ENCODE results near the gene ITPR2.
"Not testable (repeated sequence)": the region's sequence is repeated elsewhere in the genome, so short reads cannot be mapped to it uniquely, and the experiment has no call there.

Gene ITPR2

GRCh38 chr12:26698186-26698585, 134.8 kb downstream of the ITPR2 start:
- DNase-seq, result no peak

GRCh38 chr12:26697217-26697616, 135.8 kb downstream of the ITPR2 start:
- no peak for DNase-seq

- no peak for DNase-seq
Measured at GRCh38 chr12:26696613-26697092, 136.3 kb downstream of the ITPR2 start.

- no peak for DNase-seq
Measured at GRCh38 chr12:26696048-26696612, 136.9 kb downstream of the ITPR2 start.

- no peak for DNase-seq
Measured at GRCh38 chr12:26694402-26694801, 138.6 kb downstream of the ITPR2 start.

GRCh38 chr12:26692407-26692806, 140.6 kb downstream of the ITPR2 start:
- no peak for DNase-seq

- DNase-seq, result peak; percentile 23
Measured at GRCh38 chr12:26691234-26691970, 141.6 kb downstream of the ITPR2 start.

- no peak for DNase-seq
Measured at GRCh38 chr12:26690601-26691000, 142.4 kb downstream of the ITPR2 start.

GRCh38 chr12:26689281-26689841, 143.6 kb downstream of the ITPR2 start:
- no peak for DNase-seq

- no peak for DNase-seq
Measured at GRCh38 chr12:26688344-26688904, 144.6 kb downstream of the ITPR2 start.

- no peak for DNase-seq
Measured at GRCh38 chr12:26686408-26686807, 146.6 kb downstream of the ITPR2 start.

- no peak for DNase-seq
Measured at GRCh38 chr12:26684101-26684500, 148.9 kb downstream of the ITPR2 start.

- no peak for DNase-seq
Measured at GRCh38 chr12:26683443-26683842, 149.6 kb downstream of the ITPR2 start.

- DNase-seq, result no peak
Measured at GRCh38 chr12:26680727-26681455, 152.1 kb downstream of the ITPR2 start.

- no peak for DNase-seq
Measured at GRCh38 chr12:26678697-26679660, 154.0 kb downstream of the ITPR2 start.

- DNase-seq, result not testable (repeated sequence)
Measured at GRCh38 chr12:26671487-26671886, 161.5 kb downstream of the ITPR2 start.

GRCh38 chr12:26668847-26669246, 164.1 kb downstream of the ITPR2 start:
- DNase-seq, result no peak

GRCh38 chr12:26668230-26668629, 164.8 kb downstream of the ITPR2 start:
- DNase-seq, result no peak

- no peak for DNase-seq
Measured at GRCh38 chr12:26666286-26666685, 166.7 kb downstream of the ITPR2 start.

GRCh38 chr12:26661399-26661798, 171.6 kb downstream of the ITPR2 start:
- no peak for DNase-seq

GRCh38 chr12:26659930-26660329, 173.1 kb downstream of the ITPR2 start:
- DNase-seq, result no peak

GRCh38 chr12:26658991-26659390, 174.0 kb downstream of the ITPR2 start:
- DNase-seq, result no peak
